Thoracic aorta (tissue), 2 donors: ENCODE measurements around the gene CPT1A. TPM values are rescaled to one million over a fixed set of nuclear protein-coding genes. Genes with fewer than 3 reads are reported as not detected.

Experiments used
- ATAC-seq: fragments of 150-250 bp; one replicate; pipeline ENCODE4 v1.8.0; 2017; ENCODE audit warnings: low read depth; ENCODE audit not compliant: insufficient number of reproducible peaks, low FRiP score
- DNase-seq: peaks from one replicate; pipeline ENCODE4 v3.0.0-alpha.2; 2020; ENCODE audit warnings: low spot score
- H3K27ac ChIP-seq, 2 donors: fragments of 200-600 bp; sonication (generic); 1 replicate in 1 of 2; 2 replicates in 1 of 2; pipeline ENCODE4 v1.5.1; 2016; ENCODE audit warnings: mild to moderate bottlenecking in 2 of 2, moderate library complexity in 2 of 2
- H3K27me3 ChIP-seq: fragments of 200-600 bp; sonication (generic); replicated peaks from 2 replicates; pipeline ENCODE4 v1.6.0; 2016; ENCODE audit warnings: mild to moderate bottlenecking; ENCODE audit not compliant: insufficient read depth
- H3K36me3 ChIP-seq: fragments of 200-600 bp; sonication (generic); one replicate; pipeline ENCODE4 v1.5.1; 2016
- H3K4me1 ChIP-seq, 2 donors: fragments of 200-600 bp; sonication (generic); 1 replicate in 1 of 2; 2 replicates in 1 of 2; pipeline versions ENCODE4 v1.5.1 to v1.6.0; 2016; ENCODE audit warnings: low read depth in 2 of 2, mild to moderate bottlenecking in 1 of 2; ENCODE audit not compliant: control insufficient read depth in 1 of 2
- H3K4me3 ChIP-seq: fragments of 200-600 bp; sonication (generic); 2 replicates; pipeline ENCODE4 v1.5.1; 2016; ENCODE audit warnings: mild to moderate bottlenecking
- H3K9me3 ChIP-seq: fragments of 200-600 bp; sonication (generic); 2 replicates; pipeline ENCODE4 v1.5.1; 2016
- total RNA-seq, 2 donors: library from RNA; depleted of rRNA; stranded (reverse); fragments of >200 nt; gene quantifications; one replicate each; pipeline versions ENCODE4 v1.1.0 to v1.2.3, GENCODE V29; 2016
- TF ChIP-seq, protein P1 (sequence below): fragments of 200-600 bp; sonication (generic); IDR thresholded peaks from one replicate; pipeline ENCODE4 v1.5.1; 2019; ENCODE audit warnings: antibody characterized with exemption

Gene CPT1A
- total RNA-seq, 2 donors from 2014 or later, result 61.1 to 75.3 TPM

DNA sequence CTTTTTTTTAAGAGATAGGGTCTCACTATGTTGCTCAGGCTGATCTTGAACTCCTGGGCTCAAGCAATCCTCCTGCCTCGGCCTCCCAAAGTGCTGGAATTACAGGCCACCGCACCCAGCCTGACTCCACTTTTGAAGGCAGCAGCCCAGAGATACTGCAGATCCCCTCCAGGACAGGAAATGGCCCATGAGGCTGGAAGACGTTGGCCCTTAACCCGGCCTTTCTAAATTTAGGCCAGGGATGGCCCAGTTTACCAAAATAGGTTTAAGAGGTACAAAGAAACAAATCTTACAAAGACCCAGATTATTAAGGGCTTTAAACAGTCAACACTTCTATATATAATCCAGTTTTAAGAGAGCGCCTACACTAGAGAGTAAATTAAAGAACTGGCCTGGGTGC, 32.2 kb downstream of the CPT1A start:
- TF ChIP-seq, protein P1, sequence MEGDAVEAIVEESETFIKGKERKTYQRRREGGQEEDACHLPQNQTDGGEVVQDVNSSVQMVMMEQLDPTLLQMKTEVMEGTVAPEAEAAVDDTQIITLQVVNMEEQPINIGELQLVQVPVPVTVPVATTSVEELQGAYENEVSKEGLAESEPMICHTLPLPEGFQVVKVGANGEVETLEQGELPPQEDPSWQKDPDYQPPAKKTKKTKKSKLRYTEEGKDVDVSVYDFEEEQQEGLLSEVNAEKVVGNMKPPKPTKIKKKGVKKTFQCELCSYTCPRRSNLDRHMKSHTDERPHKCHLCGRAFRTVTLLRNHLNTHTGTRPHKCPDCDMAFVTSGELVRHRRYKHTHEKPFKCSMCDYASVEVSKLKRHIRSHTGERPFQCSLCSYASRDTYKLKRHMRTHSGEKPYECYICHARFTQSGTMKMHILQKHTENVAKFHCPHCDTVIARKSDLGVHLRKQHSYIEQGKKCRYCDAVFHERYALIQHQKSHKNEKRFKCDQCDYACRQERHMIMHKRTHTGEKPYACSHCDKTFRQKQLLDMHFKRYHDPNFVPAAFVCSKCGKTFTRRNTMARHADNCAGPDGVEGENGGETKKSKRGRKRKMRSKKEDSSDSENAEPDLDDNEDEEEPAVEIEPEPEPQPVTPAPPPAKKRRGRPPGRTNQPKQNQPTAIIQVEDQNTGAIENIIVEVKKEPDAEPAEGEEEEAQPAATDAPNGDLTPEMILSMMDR, result no peak
- ATAC-seq, result no peak
- no peak for DNase-seq
- Histone ChIP-seq H3K9me3 (no peaks in the 10 kb centered on the region), H3K4me3 (no peak overlapping the region), H3K4me1 (peaks cover 0 to 26% of the 10 kb centered on the region in 2 donors), H3K27ac (no peak overlapping the region), H3K36me3 (peaks cover 34% of the 10 kb centered on the region), H3K27me3 (no peaks in the 10 kb centered on the region)

DNA sequence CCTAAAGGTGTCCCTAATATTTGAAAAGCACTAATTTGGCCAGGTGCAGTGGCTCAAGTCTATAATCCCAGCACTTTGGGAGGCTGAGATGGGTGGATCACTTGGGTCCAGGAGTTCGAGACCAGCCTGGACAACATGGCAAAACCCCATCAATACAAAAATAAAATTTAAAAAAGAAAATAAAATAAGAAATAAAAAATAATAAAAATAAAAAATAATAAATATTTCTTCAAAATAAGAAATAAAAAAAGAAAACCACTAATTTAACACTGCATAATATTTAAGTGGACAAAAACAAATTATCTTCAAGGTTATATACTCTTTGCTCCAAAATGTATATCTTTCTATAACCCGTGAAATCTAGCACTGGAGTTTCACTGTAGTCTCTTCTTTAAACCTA, 32.9 kb downstream of the CPT1A start:
- no peak for ATAC-seq
- Histone ChIP-seq H3K27ac (no peak overlapping the region), H3K36me3 (peaks cover 37% of the 10 kb centered on the region), H3K4me1 (peaks cover 0 to 26% of the 10 kb centered on the region in 2 donors), H3K4me3 (no peak overlapping the region), H3K9me3 (no peaks in the 10 kb centered on the region), H3K27me3 (no peaks in the 10 kb centered on the region)
- no peak for DNase-seq
- TF ChIP-seq, protein P1, result no peak

DNA sequence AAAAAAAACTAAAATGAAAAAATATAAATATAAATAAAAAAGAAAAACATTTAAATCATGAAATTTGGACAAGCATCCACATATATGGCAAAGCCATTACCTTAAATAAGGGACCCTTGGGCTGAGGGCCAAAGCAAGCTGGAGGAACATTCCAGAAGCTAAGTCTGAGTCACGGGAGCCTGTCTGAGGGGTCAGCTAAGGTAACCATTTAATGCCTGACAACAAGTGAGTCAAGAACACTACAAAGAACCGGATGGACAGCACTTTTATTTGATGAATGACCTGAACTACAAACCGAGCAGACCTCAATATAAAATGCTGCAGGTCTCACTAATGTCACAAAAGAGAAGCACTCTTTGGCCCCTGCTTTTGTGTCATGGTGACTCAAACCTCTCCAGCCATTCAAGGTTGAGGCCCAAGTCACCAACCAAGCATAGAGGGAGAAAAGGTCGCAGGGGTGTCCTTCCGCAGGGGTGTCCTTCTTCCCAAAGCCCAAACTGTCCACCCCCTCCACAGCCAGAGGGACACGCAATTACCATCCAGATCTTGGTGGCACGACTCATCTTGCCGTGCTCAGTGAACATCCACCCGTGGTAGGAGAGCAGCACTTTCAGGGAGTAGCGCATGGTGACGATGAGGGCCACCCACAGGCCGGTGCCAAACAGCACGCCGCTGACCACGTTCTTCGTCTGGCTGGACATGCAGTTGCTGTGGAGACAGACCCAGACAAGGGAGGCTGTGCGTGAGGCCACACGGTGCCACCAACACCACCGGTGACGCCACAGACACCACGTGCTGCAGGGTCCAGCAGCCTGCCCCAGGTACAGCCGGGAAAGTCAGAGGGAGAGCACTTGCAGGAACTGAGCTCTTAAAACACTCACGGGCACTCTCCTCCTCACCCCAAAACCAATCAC, 34.5 kb downstream of the CPT1A start:
- Histone ChIP-seq H3K9me3 (no peaks in the 10 kb centered on the region), H3K4me3 (no peak overlapping the region), H3K4me1 (peaks cover 0 to 26% of the 10 kb centered on the region in 2 donors), H3K27me3 (no peaks in the 10 kb centered on the region), H3K36me3 (peaks cover 28% of the 10 kb centered on the region), H3K27ac (peak overlapping the region; percentile 19 to 22)
- TF ChIP-seq, protein P1, result no peak
- DNase-seq (no peak), ATAC-seq (peak; percentile 66)

- H3K36me3 ChIP-seq, result peaks cover 34% of the 10 kb centered on the region
- H3K27me3 ChIP-seq, result no peaks in the 10 kb centered on the region
- H3K27ac ChIP-seq, result no peak overlapping the region
- no peak for ATAC-seq
- TF ChIP-seq, protein P1, result no peak
- no peak overlapping the region for H3K4me3 ChIP-seq
- H3K9me3 ChIP-seq, result no peaks in the 10 kb centered on the region
- peaks cover 0 to 16% of the 10 kb centered on the region in 2 donors for H3K4me1 ChIP-seq
- DNase-seq, result no peak
Observed at GRCh38 chr11:68804786-68805185, 36.9 kb downstream of the CPT1A start.

DNA sequence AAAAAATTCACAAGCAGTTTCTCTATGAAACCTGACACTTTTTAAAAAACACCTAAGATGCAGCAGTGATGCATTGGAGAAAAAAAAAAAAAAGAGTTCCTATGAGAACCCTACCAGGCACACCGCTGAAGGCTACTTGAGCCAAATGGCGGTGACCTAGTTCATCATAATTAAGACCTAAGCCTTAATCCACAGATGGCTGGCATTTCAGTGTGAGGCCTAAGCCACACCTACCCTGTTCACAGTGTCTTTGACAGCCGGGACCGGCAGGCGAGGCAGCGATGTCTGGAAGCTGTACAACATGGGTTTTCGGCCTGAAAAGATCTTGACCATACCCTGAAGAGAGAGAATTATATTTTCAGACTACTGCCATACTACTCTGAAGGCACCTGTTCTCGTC, 38.0 kb downstream of the CPT1A start:
- Histone ChIP-seq H3K27ac (no peak overlapping the region), H3K36me3 (peaks cover 42% of the 10 kb centered on the region), H3K4me1 (peaks cover 0 to 13% of the 10 kb centered on the region in 2 donors), H3K9me3 (no peaks in the 10 kb centered on the region), H3K4me3 (no peak overlapping the region), H3K27me3 (no peaks in the 10 kb centered on the region)
- DNase-seq (no peak), ATAC-seq (no peak)
- TF ChIP-seq, protein P1, result no peak
